Neural crest cell (in vitro differentiated cells): Measurements from ENCODE around the gene NCAN. TPM values are rescaled to one million over a fixed set of nuclear protein-coding genes. Genes with fewer than 3 reads are reported as not detected.

Source experiments
- DNase-seq: peaks from one replicate; pipeline ENCODE4 v3.0.0; 2021; ENCODE audit warnings: low read depth, mixed read lengths, low spot score
- H3K27ac Mint-ChIP-seq: one replicate; pipeline ENCODE4 v1.8.0; 2021; ENCODE audit warnings: mild to moderate bottlenecking, mixed read lengths; ENCODE audit not compliant: unreplicated experiment
- H3K27me3 Mint-ChIP-seq: 2 replicates; pipeline ENCODE4 v1.8.0; 2021; ENCODE audit warnings: low read depth, mild to moderate bottlenecking, mixed read lengths
- H3K36me3 Mint-ChIP-seq: 2 replicates; pipeline ENCODE4 v1.8.0; 2021; ENCODE audit warnings: low read depth, mild to moderate bottlenecking, mixed read lengths
- H3K4me1 Mint-ChIP-seq: 2 replicates; pipeline ENCODE4 v1.8.0; 2021; ENCODE audit warnings: mixed read lengths
- H3K4me3 Mint-ChIP-seq: one replicate; pipeline ENCODE4 v1.8.0; 2021; ENCODE audit warnings: mild to moderate bottlenecking, mixed read lengths
- H3K9me3 Mint-ChIP-seq: 2 replicates; pipeline ENCODE4 v1.8.0; 2021; ENCODE audit warnings: mixed read lengths
- total RNA-seq: library from RNA; stranded (reverse); gene quantifications from 2 replicates; pipeline ENCODE4 v1.2.1, GENCODE V29; 2021
- TF ChIP-seq, protein P1 (sequence below): fragments of 200-600 bp; sonication (generic); conservative IDR thresholded peaks from 2 replicates; pipeline ENCODE4 v1.5.0; 2021; ENCODE audit warnings: antibody characterized with exemption, mild to moderate bottlenecking

Gene NCAN
- total RNA-seq, 1 donor from 2014 or later: 12.3 TPM

DNA sequence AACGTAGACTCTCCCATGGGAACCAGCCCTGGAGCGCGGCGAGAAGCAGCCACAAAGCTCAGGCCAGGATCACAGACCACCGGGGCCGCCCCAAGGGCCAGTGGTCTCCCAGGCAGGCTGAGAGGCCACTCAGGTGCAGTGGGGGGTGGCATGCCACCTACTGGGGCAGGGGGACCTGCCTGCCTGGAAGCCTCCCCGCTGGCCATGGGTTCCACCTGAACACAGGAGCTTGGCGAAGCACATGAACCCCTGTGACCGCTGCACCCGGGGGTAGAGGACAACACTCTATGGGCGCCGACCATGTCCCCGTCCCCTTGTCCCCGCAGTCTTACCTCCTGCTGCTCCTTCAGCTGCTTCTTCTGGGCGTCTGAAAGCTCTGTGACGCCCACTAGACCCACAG is 68.1 kb downstream of the NCAN start:
- Mint-ChIP-seq H3K27me3 (no peaks in the 10 kb centered on the region), H3K4me1 (no peaks in the 10 kb centered on the region), H3K27ac (no peak overlapping the region), H3K36me3 (peaks cover 12% of the 10 kb centered on the region), H3K9me3 (no peaks in the 10 kb centered on the region), H3K4me3 (no peak overlapping the region)
- TF ChIP-seq, protein P1, sequence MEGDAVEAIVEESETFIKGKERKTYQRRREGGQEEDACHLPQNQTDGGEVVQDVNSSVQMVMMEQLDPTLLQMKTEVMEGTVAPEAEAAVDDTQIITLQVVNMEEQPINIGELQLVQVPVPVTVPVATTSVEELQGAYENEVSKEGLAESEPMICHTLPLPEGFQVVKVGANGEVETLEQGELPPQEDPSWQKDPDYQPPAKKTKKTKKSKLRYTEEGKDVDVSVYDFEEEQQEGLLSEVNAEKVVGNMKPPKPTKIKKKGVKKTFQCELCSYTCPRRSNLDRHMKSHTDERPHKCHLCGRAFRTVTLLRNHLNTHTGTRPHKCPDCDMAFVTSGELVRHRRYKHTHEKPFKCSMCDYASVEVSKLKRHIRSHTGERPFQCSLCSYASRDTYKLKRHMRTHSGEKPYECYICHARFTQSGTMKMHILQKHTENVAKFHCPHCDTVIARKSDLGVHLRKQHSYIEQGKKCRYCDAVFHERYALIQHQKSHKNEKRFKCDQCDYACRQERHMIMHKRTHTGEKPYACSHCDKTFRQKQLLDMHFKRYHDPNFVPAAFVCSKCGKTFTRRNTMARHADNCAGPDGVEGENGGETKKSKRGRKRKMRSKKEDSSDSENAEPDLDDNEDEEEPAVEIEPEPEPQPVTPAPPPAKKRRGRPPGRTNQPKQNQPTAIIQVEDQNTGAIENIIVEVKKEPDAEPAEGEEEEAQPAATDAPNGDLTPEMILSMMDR: no peak
- DNase-seq: no peak

DNA sequence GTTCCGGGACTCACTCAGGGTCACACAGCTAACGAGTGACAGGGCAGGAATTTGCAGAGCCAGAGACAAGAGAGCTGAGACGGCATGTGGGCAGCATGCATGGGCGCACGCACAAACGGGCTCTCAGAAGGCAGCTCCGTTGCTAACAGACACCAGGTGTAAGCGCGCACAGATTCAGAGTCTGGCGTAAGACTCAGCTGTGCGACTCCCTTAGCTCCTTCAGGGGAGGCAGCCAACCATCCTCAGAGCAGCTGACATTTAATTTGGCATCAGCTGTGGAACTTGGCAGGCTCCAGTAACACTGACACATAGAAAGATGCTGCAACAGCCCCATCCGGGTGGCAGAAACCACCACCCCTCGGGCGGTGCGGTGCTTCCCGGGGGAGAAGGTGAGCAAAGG is 68.8 kb downstream of the NCAN start:
- no peak for DNase-seq
- Mint-ChIP-seq H3K4me1 (no peaks in the 10 kb centered on the region), H3K27ac (no peak overlapping the region), H3K9me3 (no peaks in the 10 kb centered on the region), H3K27me3 (no peaks in the 10 kb centered on the region), H3K36me3 (peaks cover 12% of the 10 kb centered on the region), H3K4me3 (no peak overlapping the region)
- TF ChIP-seq, protein P1: no peak

DNA sequence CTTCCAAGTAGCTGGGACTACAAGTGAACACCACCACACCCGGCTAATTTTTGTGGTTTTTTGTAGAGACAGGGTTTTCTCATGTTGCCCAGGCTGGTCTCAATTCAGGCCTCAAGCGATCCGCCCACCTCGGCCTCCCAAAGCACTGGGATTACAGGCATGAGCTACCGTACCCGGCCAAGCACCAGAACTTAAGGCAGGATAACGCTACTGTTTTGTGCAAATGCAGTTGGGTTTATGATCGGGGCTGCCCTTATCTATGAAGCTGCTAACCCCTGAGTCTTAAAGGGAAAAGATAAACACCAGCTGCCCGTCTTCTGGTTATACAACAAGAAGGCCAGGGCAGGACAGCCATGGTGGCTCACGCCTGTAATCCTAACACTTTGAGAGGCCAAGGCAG is 73.9 kb downstream of the NCAN start:
- H3K36me3 Mint-ChIP-seq: peaks cover 17% of the 10 kb centered on the region
- no peaks in the 10 kb centered on the region for H3K9me3 Mint-ChIP-seq
- DNase-seq: no peak
- H3K27ac Mint-ChIP-seq: no peak overlapping the region
- H3K4me3 Mint-ChIP-seq: no peak overlapping the region
- TF ChIP-seq, protein P1: no peak
- H3K27me3 Mint-ChIP-seq: no peaks in the 10 kb centered on the region
- no peaks in the 10 kb centered on the region for H3K4me1 Mint-ChIP-seq

DNA sequence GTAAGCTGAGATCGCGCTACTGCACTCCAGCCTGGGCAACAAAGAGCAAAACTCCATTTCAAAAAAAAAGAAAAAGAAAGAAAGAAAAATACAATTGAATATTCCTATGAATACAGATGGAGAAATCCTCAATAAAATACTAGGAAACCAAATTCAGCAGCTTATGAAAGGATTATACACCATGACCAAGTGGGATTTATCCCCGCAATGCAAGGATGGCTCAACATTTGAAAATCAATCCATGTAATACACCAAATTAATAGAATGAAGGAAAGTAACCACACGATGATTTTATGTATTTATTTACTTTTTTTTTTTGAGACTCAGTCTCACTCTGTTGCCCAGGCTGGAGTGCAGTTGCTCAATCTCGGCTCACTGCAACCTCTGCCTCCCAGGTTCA is 80.8 kb downstream of the NCAN start:
- H3K4me3 Mint-ChIP-seq: no peak overlapping the region

DNA sequence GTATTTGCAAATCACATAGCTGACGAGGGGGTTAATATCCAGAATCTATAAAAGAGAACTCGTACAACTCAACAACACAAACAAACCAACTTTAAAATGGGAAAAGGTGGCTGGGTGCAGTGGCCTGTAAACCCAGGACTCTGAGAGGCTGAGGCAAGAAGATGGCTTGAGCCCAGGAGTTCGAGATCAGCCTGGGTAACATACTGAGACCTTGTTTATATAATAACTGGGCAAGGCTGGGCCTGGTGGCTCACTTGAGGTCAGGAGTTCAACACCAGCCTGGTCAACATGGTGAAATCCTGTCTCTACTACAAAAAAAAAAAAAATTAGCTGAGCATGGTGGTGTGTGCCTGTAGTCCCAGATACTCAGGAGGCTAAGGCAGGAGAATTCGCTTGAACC is 83.2 kb downstream of the NCAN start:
- no peak overlapping the region for H3K4me3 Mint-ChIP-seq
- H3K36me3 Mint-ChIP-seq: peaks cover 37% of the 10 kb centered on the region
- DNase-seq: no peak
- no peaks in the 10 kb centered on the region for H3K4me1 Mint-ChIP-seq
- no peaks in the 10 kb centered on the region for H3K27me3 Mint-ChIP-seq
- H3K9me3 Mint-ChIP-seq: no peaks in the 10 kb centered on the region
- no peak overlapping the region for H3K27ac Mint-ChIP-seq
- TF ChIP-seq, protein P1: no peak

More for the DNA sequence above, 80.8 kb downstream of the NCAN start:
- Mint-ChIP-seq H3K27ac (no peak overlapping the region), H3K9me3 (no peaks in the 10 kb centered on the region), H3K4me1 (no peaks in the 10 kb centered on the region), H3K27me3 (no peaks in the 10 kb centered on the region), H3K36me3 (peaks cover 40% of the 10 kb centered on the region)
- TF ChIP-seq, protein P1: no peak
- no peak for DNase-seq
